Karpas-422 (cell line): Measurements from ENCODE around the gene CACNA2D3. TPM values are rescaled to one million over a fixed set of nuclear protein-coding genes. Genes with fewer than 3 reads are reported as not detected.

Experiments used
- DNase-seq: peaks from one replicate; pipeline ENCODE4 v3.0.0-alpha.2; 2015
- H2AFZ ChIP-seq: fragments of 200-600 bp; sonication (generic); 2 replicates; pipeline ENCODE4 v1.6.1; 2014; ENCODE audit warnings: antibody characterized with exemption, low read length, mixed read lengths
- H3K27ac ChIP-seq: fragments of 200-600 bp; sonication (generic); 2 replicates; pipeline ENCODE4 v1.5.1; 2014; ENCODE audit warnings: mild to moderate bottlenecking, low read length, moderate library complexity
- H3K27me3 ChIP-seq: fragments of 200-600 bp; sonication (generic); 2 replicates; pipeline ENCODE4 v1.6.1; 2014; ENCODE audit warnings: low read length, mixed read lengths
- H3K36me3 ChIP-seq: fragments of 200-600 bp; sonication (generic); 2 replicates; pipeline ENCODE4 v1.6.1; 2014; ENCODE audit warnings: low read length, mixed read lengths; ENCODE audit not compliant: insufficient read depth
- H3K4me1 ChIP-seq: fragments of 200-600 bp; sonication (generic); 2 replicates; pipeline ENCODE4 v1.6.1; 2014; ENCODE audit warnings: mild to moderate bottlenecking, low read length, mixed read lengths
- H3K4me2 ChIP-seq: fragments of 200-600 bp; sonication (generic); 2 replicates; pipeline ENCODE4 v1.6.1; 2014; ENCODE audit warnings: low read length, low read depth, mild to moderate bottlenecking; ENCODE audit not compliant: poor library complexity, severe bottlenecking
- H3K4me3 ChIP-seq: fragments of 200-600 bp; sonication (generic); 2 replicates; pipeline ENCODE4 v1.5.1; 2014; ENCODE audit warnings: mild to moderate bottlenecking, antibody characterized with exemption, low read length, mixed read lengths
- H3K79me2 ChIP-seq: fragments of 200-600 bp; sonication (generic); 2 replicates; pipeline ENCODE4 v1.6.1; 2014; ENCODE audit warnings: mild to moderate bottlenecking, low read length, mixed read lengths
- H3K9ac ChIP-seq: fragments of 200-600 bp; sonication (generic); 2 replicates; pipeline ENCODE4 v1.6.0; 2014; ENCODE audit warnings: low read length
- H3K9me2 ChIP-seq: fragments of 200-600 bp; sonication (generic), shearing (Covaris generic); replicated peaks from 2 replicates; pipeline ENCODE4 v1.6.0; 2014; ENCODE audit warnings: mild to moderate bottlenecking, low read length, moderate library complexity; ENCODE audit not compliant: insufficient read depth
- H3K9me3 ChIP-seq: fragments of 300-700, 200-600 bp; sonication (generic); 2 replicates; pipeline ENCODE4 v1.6.1; 2014; ENCODE audit warnings: low read length, mixed read lengths
- H4K20me1 ChIP-seq: fragments of 200-600 bp; sonication (generic); 2 replicates; pipeline ENCODE4 v1.6.1; 2014; ENCODE audit warnings: mild to moderate bottlenecking, antibody characterized with exemption, low read length, low read depth; ENCODE audit not compliant: insufficient read depth
- total RNA-seq: library from RNA; depleted of rRNA; stranded (reverse); fragments of >200 nt; shearing (Covaris generic); gene quantifications from 2 replicates; pipeline ENCODE4 v1.2.3, GENCODE V29; 2014; ENCODE audit warnings: low replicate concordance

The CACNA2D3 gene
- total RNA-seq, 1 experiment from 2014 or later, result not detected

DNA sequence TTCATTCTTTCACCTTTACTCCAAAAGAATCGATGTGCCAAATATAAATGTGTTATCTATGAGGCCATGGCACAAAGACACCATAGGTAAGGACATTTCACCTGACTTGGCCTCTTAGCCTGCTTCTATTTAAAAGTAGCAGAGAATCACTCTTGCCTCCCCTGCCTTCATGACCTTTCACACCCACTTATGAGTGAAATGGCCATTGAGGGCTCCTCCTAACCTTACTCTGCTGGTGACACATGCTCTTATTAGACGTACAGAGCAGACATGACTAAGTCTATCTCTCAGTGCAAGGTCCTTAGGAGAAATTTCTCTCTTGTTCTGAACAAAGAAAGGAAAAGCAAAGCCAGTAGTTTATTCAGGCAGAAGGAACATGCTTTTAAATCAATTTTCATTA lies 654.8 kb downstream of the CACNA2D3 start:
- Histone ChIP-seq H3K36me3 (no peaks in the 10 kb centered on the region), H4K20me1 (no peaks in the 10 kb centered on the region), H3K9ac (no peak overlapping the region), H3K4me2 (no peak overlapping the region), H3K79me2 (no peaks in the 10 kb centered on the region), H2AFZ (no peak overlapping the region), H3K4me1 (no peaks in the 10 kb centered on the region), H3K27ac (no peak overlapping the region), H3K4me3 (no peak overlapping the region), H3K27me3 (no peaks in the 10 kb centered on the region), H3K9me2 (no peaks in the 10 kb centered on the region), H3K9me3 (no peaks in the 10 kb centered on the region)
- DNase-seq, result no peak

DNA sequence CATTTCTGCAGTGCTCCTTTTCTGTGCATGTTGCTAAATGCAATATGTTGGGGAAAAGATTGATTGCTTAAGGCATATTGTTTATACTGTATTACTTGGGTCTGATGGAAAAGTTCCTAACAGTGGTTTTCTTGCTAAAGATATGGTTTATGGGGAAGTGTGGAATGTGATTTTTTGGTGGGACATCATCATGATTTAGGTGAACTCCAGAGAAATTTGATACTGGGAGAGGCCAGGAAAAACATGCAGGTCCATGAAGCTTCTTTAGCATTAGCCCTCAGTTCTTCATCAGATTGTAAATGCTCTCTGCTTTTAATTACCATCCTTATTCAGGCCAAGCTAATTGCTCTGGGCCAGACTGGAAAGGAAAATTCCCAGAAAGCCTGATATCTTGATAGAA lies 658.0 kb downstream of the CACNA2D3 start:
- Histone ChIP-seq H2AFZ (no peak overlapping the region), H3K79me2 (no peaks in the 10 kb centered on the region), H3K4me3 (no peak overlapping the region), H3K9me2 (no peaks in the 10 kb centered on the region), H4K20me1 (no peaks in the 10 kb centered on the region), H3K9ac (no peak overlapping the region), H3K4me2 (no peak overlapping the region), H3K27ac (no peak overlapping the region), H3K4me1 (no peaks in the 10 kb centered on the region), H3K36me3 (no peaks in the 10 kb centered on the region), H3K27me3 (no peaks in the 10 kb centered on the region), H3K9me3 (no peaks in the 10 kb centered on the region)
- no peak for DNase-seq

DNA sequence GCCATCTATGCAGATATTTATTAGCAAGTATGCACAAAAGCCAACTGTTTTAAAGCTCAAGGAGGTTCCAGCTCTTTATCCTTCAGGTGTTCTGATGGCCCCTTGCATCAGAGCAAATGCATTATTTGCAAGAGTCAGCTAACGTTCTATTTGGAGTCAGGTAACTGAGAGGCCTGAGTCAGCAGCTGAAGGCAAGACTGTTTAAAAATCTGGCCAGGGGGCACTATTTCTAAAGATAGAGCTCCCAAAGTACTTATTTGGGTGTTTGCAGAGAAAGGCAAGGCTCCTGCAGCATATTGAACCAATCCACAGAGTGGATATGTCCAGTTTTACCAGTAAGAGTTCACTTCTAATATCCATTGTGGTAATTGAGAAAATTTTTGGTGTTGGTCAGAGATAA lies 659.4 kb downstream of the CACNA2D3 start:
- no peaks in the 10 kb centered on the region for H3K9me2 ChIP-seq
- no peak overlapping the region for H3K4me3 ChIP-seq

DNA sequence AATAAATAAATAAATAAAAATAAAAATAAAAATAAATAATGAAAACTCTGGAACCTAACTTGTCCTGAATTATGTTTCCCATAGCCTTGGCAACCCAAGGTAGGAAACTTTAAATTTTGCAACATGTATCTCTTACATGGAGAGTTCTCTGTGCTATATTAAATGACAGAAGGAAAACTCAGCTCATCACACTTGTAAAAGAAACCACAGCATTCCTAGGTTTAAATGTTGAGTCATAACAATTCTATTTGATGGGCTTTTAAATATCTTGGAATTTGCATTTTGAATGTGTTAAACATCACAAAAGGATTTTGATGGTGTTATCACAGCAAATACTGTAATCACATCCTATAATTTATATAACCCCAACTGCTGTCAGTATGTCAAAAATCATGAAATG lies 661.3 kb downstream of the CACNA2D3 start:
- Histone ChIP-seq H3K9me2 (no peaks in the 10 kb centered on the region), H3K9ac (no peak overlapping the region), H3K4me3 (no peak overlapping the region), H3K4me2 (no peak overlapping the region), H3K27ac (no peak overlapping the region), H3K4me1 (no peaks in the 10 kb centered on the region), H3K79me2 (no peaks in the 10 kb centered on the region), H3K9me3 (no peaks in the 10 kb centered on the region), H3K27me3 (no peaks in the 10 kb centered on the region), H4K20me1 (no peaks in the 10 kb centered on the region), H2AFZ (no peak overlapping the region), H3K36me3 (no peaks in the 10 kb centered on the region)
- no peak for DNase-seq

More for the DNA sequence above, 659.4 kb downstream of the CACNA2D3 start:
- no peaks in the 10 kb centered on the region for H3K79me2 ChIP-seq
- H3K27ac ChIP-seq, result no peak overlapping the region
- H3K4me2 ChIP-seq, result no peak overlapping the region
- DNase-seq, result no peak
- H3K36me3 ChIP-seq, result no peaks in the 10 kb centered on the region
- no peaks in the 10 kb centered on the region for H3K27me3 ChIP-seq
- H3K9ac ChIP-seq, result no peak overlapping the region
- no peak overlapping the region for H2AFZ ChIP-seq
- H3K9me3 ChIP-seq, result no peaks in the 10 kb centered on the region
- no peaks in the 10 kb centered on the region for H4K20me1 ChIP-seq
- no peaks in the 10 kb centered on the region for H3K4me1 ChIP-seq

DNA sequence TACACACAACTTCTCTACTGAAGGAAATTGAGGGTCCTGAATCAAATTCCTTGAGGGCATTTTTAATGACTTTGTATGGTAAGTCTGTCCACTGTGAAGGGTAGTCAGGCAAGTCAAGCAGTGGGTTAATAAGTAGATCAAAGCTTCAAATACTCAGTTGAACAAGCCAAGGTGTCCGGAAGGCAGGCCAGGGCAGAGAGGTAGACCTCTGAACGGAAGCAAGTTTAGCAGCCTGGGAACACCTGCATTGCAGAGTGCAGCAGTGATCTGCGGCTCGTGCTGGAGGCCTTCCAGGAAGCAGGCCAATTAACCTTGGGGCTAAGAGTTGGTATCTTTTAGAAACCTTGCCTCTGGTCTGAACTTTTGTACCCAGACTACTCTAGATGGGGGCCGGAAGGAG lies 661.7 kb downstream of the CACNA2D3 start:
- no peaks in the 10 kb centered on the region for H3K79me2 ChIP-seq
- DNase-seq, result no peak
- no peaks in the 10 kb centered on the region for H3K4me1 ChIP-seq
- no peaks in the 10 kb centered on the region for H4K20me1 ChIP-seq
- no peaks in the 10 kb centered on the region for H3K27me3 ChIP-seq
- no peak overlapping the region for H3K4me3 ChIP-seq
- no peaks in the 10 kb centered on the region for H3K9me3 ChIP-seq
- no peaks in the 10 kb centered on the region for H3K36me3 ChIP-seq
- H2AFZ ChIP-seq, result no peak overlapping the region
- H3K9ac ChIP-seq, result no peak overlapping the region
- H3K9me2 ChIP-seq, result no peaks in the 10 kb centered on the region
- H3K4me2 ChIP-seq, result no peak overlapping the region
- H3K27ac ChIP-seq, result no peak overlapping the region

DNA sequence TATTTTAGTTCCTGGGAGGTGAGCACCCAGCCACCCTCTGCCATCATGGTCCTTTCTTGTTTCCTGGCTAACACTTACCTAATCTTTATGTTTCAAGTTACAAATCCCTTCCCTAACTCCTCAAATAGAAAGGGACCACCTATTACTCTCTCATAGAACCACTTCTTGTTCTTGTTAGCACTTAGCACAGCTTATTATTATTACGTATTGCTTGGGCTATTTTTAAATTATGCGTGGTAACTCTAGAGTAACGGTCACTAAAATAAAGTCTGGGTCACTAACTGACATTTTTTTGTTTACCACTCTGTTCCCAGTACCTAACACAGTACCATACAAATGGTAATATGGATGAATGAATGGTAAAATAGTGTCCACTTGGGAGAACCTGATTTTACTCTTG lies 663.6 kb downstream of the CACNA2D3 start:
- no peak overlapping the region for H2AFZ ChIP-seq
- H3K27ac ChIP-seq, result no peak overlapping the region
- no peaks in the 10 kb centered on the region for H3K9me2 ChIP-seq
- H3K4me1 ChIP-seq, result no peaks in the 10 kb centered on the region
- no peaks in the 10 kb centered on the region for H4K20me1 ChIP-seq
- H3K9ac ChIP-seq, result no peak overlapping the region
- no peaks in the 10 kb centered on the region for H3K9me3 ChIP-seq
- H3K36me3 ChIP-seq, result no peaks in the 10 kb centered on the region
- DNase-seq, result peak; percentile 14
- no peaks in the 10 kb centered on the region for H3K27me3 ChIP-seq
- no peaks in the 10 kb centered on the region for H3K79me2 ChIP-seq
- no peak overlapping the region for H3K4me3 ChIP-seq
- H3K4me2 ChIP-seq, result no peak overlapping the region

DNA sequence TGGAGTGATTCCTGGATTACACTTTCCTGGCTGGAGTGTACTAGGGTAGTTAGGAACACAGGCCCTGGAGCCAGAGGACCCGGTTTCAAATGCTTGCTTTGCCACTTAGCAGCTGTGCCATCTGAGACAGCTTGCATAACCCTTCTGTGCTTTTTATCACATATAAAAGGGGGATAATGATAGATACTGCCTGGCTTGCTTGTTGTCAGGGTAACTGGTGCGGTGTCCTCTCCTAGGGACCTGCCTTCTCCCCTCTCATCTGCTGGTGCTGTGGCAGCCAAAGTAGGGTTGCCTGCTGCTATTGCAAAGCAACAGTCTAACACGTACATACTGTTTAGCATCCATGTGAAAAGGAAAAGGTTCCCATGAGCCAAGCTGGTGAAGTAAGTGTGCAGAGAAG lies 667.7 kb downstream of the CACNA2D3 start:
- Histone ChIP-seq H3K4me2 (no peak overlapping the region), H3K4me1 (no peaks in the 10 kb centered on the region), H3K36me3 (no peaks in the 10 kb centered on the region), H3K9me3 (no peaks in the 10 kb centered on the region), H3K27ac (no peak overlapping the region), H3K27me3 (no peaks in the 10 kb centered on the region), H3K9me2 (no peaks in the 10 kb centered on the region), H2AFZ (no peak overlapping the region), H3K4me3 (no peak overlapping the region), H4K20me1 (no peaks in the 10 kb centered on the region), H3K79me2 (no peaks in the 10 kb centered on the region), H3K9ac (no peak overlapping the region)
- DNase-seq, result peak; percentile 26

DNA sequence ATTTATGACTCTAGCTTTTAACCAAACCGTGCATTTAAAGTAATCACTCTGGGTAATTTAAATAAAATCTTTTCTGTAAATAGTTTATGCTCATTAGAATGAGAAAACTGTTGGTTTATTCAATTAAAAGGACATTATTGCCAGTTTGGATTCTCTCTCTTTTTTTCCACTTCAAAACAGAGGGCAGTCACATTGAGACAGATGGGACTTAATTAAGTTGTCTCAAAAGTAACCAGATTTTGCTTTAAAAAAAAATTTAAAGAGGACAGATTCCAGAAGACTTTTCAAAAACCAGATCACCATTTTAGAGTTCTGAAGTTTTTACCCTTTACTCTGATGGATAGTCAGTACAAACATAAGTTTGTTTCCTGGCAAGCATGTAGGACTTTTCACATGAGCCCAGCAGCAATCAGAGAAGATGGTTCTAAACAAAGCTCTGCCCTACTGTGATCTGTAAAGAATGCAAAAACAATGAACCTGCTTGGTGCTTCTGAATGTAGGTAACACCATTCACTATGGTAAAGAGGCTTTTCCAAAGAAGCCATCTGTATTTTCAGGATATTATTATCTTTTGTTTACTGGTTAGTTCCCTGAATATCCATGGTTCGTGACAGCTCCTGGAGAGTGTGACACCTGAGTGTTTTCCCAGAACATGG lies 669.3 kb downstream of the CACNA2D3 start:
- Histone ChIP-seq H3K4me2 (no peak overlapping the region), H3K27ac (no peak overlapping the region), H3K36me3 (no peaks in the 10 kb centered on the region), H3K9me3 (no peaks in the 10 kb centered on the region), H3K4me3 (no peak overlapping the region), H3K4me1 (no peaks in the 10 kb centered on the region), H3K9ac (no peak overlapping the region), H4K20me1 (no peaks in the 10 kb centered on the region), H3K27me3 (no peaks in the 10 kb centered on the region), H2AFZ (no peak overlapping the region), H3K9me2 (no peaks in the 10 kb centered on the region), H3K79me2 (no peaks in the 10 kb centered on the region)
- DNase-seq, result peak; percentile 29
